ENCODE measurements around the gene RTN4. TPM values are rescaled to one million over a fixed set of nuclear protein-coding genes. Genes with fewer than 3 reads are reported as not detected.
"Not testable (repeated sequence)": the region's sequence is repeated elsewhere in the genome, so short reads cannot be mapped to it uniquely, and the experiment has no call there.

Gene RTN4
- total RNA-seq, result 10 to 100 TPM; 71.6 to 88.0 TPM

GRCh38 chr2:55050100-55050994 is at the start of gene RTN4:
RTN4 (minus strand) TSS chr2:55050451; CDS start chr2:55050300, 151 bp downstream.
- H3K36me3 Mint-ChIP-seq, result peaks cover 6% of the 10 kb centered on the region
- ATAC-seq, result peak; percentile 92
- H3K27me3 Mint-ChIP-seq, result no peaks in the 10 kb centered on the region
- H3K4me1 Mint-ChIP-seq, result peaks cover 55% of the 10 kb centered on the region
- H3K4me3 Mint-ChIP-seq, result peak within 1 kb of the TSS; percentile 93
- H3K9me3 Mint-ChIP-seq (ENCODE audit: low read depth), result no peaks in the 10 kb centered on the region
- CTCF ChIA-PET, result interaction anchor here (1.2 to 3.4 kb wide), 13 partner anchors 8 to 327 kb away, joined by 3 to 11 read pairs (median 4); partner anchors contain the start of gene EML6
- H3K27ac Mint-ChIP-seq, result peak within 1 kb of the TSS; percentile 98
- peak; percentile 100 for DNase-seq

GRCh38 chr2:55099493-55099877 is 49.2 kb upstream of the RTN4 start:
- Mint-ChIP-seq H3K4me1 (peaks cover 12% of the 10 kb centered on the region), H3K27ac (no peak overlapping the region), H3K27me3 (no peaks in the 10 kb centered on the region), H3K4me3 (no peak overlapping the region), H3K9me3 (ENCODE audit: low read depth) (no peaks in the 10 kb centered on the region), H3K36me3 (peaks cover 2% of the 10 kb centered on the region)
- CTCF ChIA-PET, result interaction anchor here (1.2 kb wide), 1 partner anchor 8 kb away, joined by 3 read pairs; no protein-coding TSS in a partner anchor
- ATAC-seq (no peak), DNase-seq (no peak)

GRCh38 chr2:55097461-55098410 is 47.5 kb upstream of the RTN4 start:
- Mint-ChIP-seq H3K36me3 (peaks cover 2% of the 10 kb centered on the region), H3K9me3 (ENCODE audit: low read depth) (no peaks in the 10 kb centered on the region), H3K4me1 (peaks cover 16% of the 10 kb centered on the region), H3K27me3 (no peaks in the 10 kb centered on the region), H3K27ac (no peak overlapping the region), H3K4me3 (no peak overlapping the region)
- CTCF ChIA-PET, result no interaction called here
- ATAC-seq (no peak), DNase-seq (no peak)

GRCh38 chr2:55097082-55097460 is 46.8 kb upstream of the RTN4 start:
- CTCF ChIA-PET, result interaction anchor here (1.1 kb wide), 1 partner anchor 10 kb away, joined by 3 read pairs; no protein-coding TSS in a partner anchor
- H3K4me3 Mint-ChIP-seq, result no peak overlapping the region
- H3K27ac Mint-ChIP-seq, result no peak overlapping the region
- H3K4me1 Mint-ChIP-seq, result peaks cover 21% of the 10 kb centered on the region
- H3K36me3 Mint-ChIP-seq, result peaks cover 2% of the 10 kb centered on the region
- ATAC-seq, result no peak
- H3K9me3 Mint-ChIP-seq (ENCODE audit: low read depth), result no peaks in the 10 kb centered on the region
- no peaks in the 10 kb centered on the region for H3K27me3 Mint-ChIP-seq
- DNase-seq, result no peak

- Mint-ChIP-seq H3K9me3 (ENCODE audit: low read depth) (no peaks in the 10 kb centered on the region), H3K27ac (no peak overlapping the region), H3K36me3 (peaks cover 2% of the 10 kb centered on the region), H3K27me3 (no peaks in the 10 kb centered on the region), H3K4me1 (peaks cover 21% of the 10 kb centered on the region), H3K4me3 (no peak overlapping the region)
- ATAC-seq, result no peak
- CTCF ChIA-PET, result interaction anchor here (1.1 kb wide), 1 partner anchor 9 kb away, joined by 3 read pairs; no protein-coding TSS in a partner anchor
- DNase-seq, result no peak
These were observed 46.3 kb upstream of the RTN4 start for GRCh38 chr2:55096586-55096985.

GRCh38 chr2:55093381-55093780 is 43.1 kb upstream of the RTN4 start:
- Mint-ChIP-seq H3K4me3 (no peak overlapping the region), H3K4me1 (peaks cover 9% of the 10 kb centered on the region), H3K9me3 (ENCODE audit: low read depth) (no peaks in the 10 kb centered on the region), H3K27me3 (no peaks in the 10 kb centered on the region), H3K36me3 (no peaks in the 10 kb centered on the region), H3K27ac (no peak overlapping the region)
- ATAC-seq (no peak), DNase-seq (no peak)
- CTCF ChIA-PET, result no interaction called here

- no peaks in the 10 kb centered on the region for H3K36me3 Mint-ChIP-seq
- CTCF ChIA-PET, result no interaction called here
- no peak overlapping the region for H3K27ac Mint-ChIP-seq
- DNase-seq (no peak), ATAC-seq (no peak)
- H3K9me3 Mint-ChIP-seq (ENCODE audit: low read depth), result no peaks in the 10 kb centered on the region
- H3K4me1 Mint-ChIP-seq, result peaks cover 9% of the 10 kb centered on the region
- H3K27me3 Mint-ChIP-seq, result no peaks in the 10 kb centered on the region
- no peak overlapping the region for H3K4me3 Mint-ChIP-seq
These were observed 42.2 kb upstream of the RTN4 start for GRCh38 chr2:55092439-55092838.

- H3K4me1 Mint-ChIP-seq; H3K36me3 Mint-ChIP-seq; H3K27me3 Mint-ChIP-seq; DNase-seq; H3K4me3 Mint-ChIP-seq; H3K27ac Mint-ChIP-seq; ATAC-seq; H3K9me3 Mint-ChIP-seq (ENCODE audit: low read depth): not testable (repeated sequence)
- CTCF ChIA-PET, result interaction anchor here (0.8 kb wide), 1 partner anchor 9 kb away, joined by 3 read pairs; no protein-coding TSS in a partner anchor
These were observed 41.4 kb upstream of the RTN4 start for GRCh38 chr2:55091681-55092080.

- CTCF ChIA-PET, result interaction anchor here (0.8 kb wide), 1 partner anchor 10 kb away, joined by 3 read pairs; no protein-coding TSS in a partner anchor
- Mint-ChIP-seq H3K27ac (no peak overlapping the region), H3K4me1 (peaks cover 9% of the 10 kb centered on the region), H3K36me3 (no peaks in the 10 kb centered on the region), H3K4me3 (no peak overlapping the region), H3K9me3 (ENCODE audit: low read depth) (no peaks in the 10 kb centered on the region), H3K27me3 (no peaks in the 10 kb centered on the region)
- DNase-seq, result no peak
- no peak for ATAC-seq
These were observed 40.5 kb upstream of the RTN4 start for GRCh38 chr2:55090702-55091101.

- Mint-ChIP-seq H3K36me3 (no peaks in the 10 kb centered on the region), H3K27ac (no peak overlapping the region), H3K4me3 (no peak overlapping the region), H3K27me3 (no peaks in the 10 kb centered on the region), H3K4me1 (peaks cover 9% of the 10 kb centered on the region), H3K9me3 (ENCODE audit: low read depth) (no peaks in the 10 kb centered on the region)
- DNase-seq, result no peak
- ATAC-seq, result no peak
- CTCF ChIA-PET, result no interaction called here
These were observed 39.5 kb upstream of the RTN4 start for GRCh38 chr2:55089726-55090125.

- Mint-ChIP-seq H3K4me3 (no peak overlapping the region), H3K27ac (no peak overlapping the region), H3K4me1 (peaks cover 8% of the 10 kb centered on the region), H3K9me3 (ENCODE audit: low read depth) (no peaks in the 10 kb centered on the region), H3K27me3 (no peaks in the 10 kb centered on the region), H3K36me3 (no peaks in the 10 kb centered on the region)
- no peak for DNase-seq
- CTCF ChIA-PET, result no interaction called here
- no peak for ATAC-seq
These were observed 38.1 kb upstream of the RTN4 start for GRCh38 chr2:55088400-55088799.

GRCh38 chr2:55087936-55088335 is 37.7 kb upstream of the RTN4 start:
- Mint-ChIP-seq H3K4me1 (peaks cover 7% of the 10 kb centered on the region), H3K27ac (no peak overlapping the region), H3K4me3 (no peak overlapping the region), H3K9me3 (ENCODE audit: low read depth) (no peaks in the 10 kb centered on the region), H3K36me3 (no peaks in the 10 kb centered on the region), H3K27me3 (no peaks in the 10 kb centered on the region)
- no peak for DNase-seq
- no peak for ATAC-seq
- CTCF ChIA-PET, result interaction anchor here (0.9 kb wide), 1 partner anchor 9 kb away, joined by 3 read pairs; no protein-coding TSS in a partner anchor

- no peak overlapping the region for H3K4me3 Mint-ChIP-seq
- H3K9me3 Mint-ChIP-seq (ENCODE audit: low read depth), result no peaks in the 10 kb centered on the region
- no peak for ATAC-seq
- no peaks in the 10 kb centered on the region for H3K27me3 Mint-ChIP-seq
- no peaks in the 10 kb centered on the region for H3K36me3 Mint-ChIP-seq
- CTCF ChIA-PET, result interaction anchor here (0.9 kb wide), 1 partner anchor 9 kb away, joined by 3 read pairs; no protein-coding TSS in a partner anchor
- DNase-seq, result no peak
- H3K27ac Mint-ChIP-seq, result no peak overlapping the region
- peaks cover 4% of the 10 kb centered on the region for H3K4me1 Mint-ChIP-seq
These were observed 37.2 kb upstream of the RTN4 start for GRCh38 chr2:55087501-55087900.
